SKM-1 treated with dmso at 0.1 percent for 144 hours (cell line): ENCODE data around the gene ACSS1.

Experiments
- DNase-seq: peaks from one replicate; lab custom pipeline; 2025; ENCODE audit not compliant: unreplicated experiment; lab: John Stamatoyannopoulos, UW

The ACSS1 gene

GRCh38 chr20:24996449-24997377, 61.2 kb downstream of the ACSS1 start:
- no peak for DNase-seq

- DNase-seq: no peak
Measured at GRCh38 chr20:24995741-24996448, 62.0 kb downstream of the ACSS1 start.

DNA sequence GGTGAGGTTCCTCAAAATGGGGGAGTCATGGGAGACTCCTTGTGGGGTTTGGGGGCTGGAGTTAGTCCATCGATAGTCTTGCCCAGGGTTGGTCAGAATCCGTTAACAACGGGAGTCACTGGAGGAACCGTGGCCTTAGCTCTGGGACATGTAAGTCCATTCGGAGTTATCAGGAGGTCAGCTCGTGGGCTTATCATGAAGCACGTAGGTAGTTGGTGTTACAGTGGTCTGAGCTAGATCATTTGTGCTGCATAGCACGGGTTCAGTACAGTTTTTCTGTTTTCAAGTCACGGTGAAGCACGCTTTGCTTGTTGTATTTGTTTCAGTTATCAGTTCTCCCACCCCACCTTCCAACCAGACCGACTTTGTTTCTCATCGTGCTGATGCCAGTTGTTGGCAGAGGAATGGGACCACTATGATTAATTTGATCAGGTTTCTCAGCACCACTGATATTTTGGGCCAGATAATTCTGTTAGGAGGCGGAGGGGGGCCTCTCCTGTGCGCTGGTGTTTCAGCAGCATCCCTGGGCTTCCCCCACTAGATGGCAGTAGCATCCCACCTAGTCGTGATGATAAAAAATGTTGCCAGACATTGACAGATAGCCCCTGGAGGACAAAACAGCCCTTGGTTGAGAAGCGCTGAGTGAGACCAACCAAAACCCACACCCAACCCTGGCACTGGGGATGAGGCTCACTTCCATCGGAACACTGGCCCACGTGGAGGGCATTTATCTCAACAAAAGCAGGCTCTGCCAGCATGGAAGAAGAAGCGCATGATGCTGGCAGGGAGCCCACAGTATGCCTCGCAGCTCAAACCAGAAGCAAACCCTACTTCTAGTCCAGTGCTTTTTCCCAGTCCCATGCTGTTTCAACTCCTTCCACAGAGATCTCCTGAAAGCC, 63.2 kb downstream of the ACSS1 start:
- peak; percentile 58 for DNase-seq

- no peak for DNase-seq
Measured at GRCh38 chr20:24994186-24994465, 63.8 kb downstream of the ACSS1 start.

GRCh38 chr20:24993337-24994185, 64.4 kb downstream of the ACSS1 start:
- no peak for DNase-seq

DNA sequence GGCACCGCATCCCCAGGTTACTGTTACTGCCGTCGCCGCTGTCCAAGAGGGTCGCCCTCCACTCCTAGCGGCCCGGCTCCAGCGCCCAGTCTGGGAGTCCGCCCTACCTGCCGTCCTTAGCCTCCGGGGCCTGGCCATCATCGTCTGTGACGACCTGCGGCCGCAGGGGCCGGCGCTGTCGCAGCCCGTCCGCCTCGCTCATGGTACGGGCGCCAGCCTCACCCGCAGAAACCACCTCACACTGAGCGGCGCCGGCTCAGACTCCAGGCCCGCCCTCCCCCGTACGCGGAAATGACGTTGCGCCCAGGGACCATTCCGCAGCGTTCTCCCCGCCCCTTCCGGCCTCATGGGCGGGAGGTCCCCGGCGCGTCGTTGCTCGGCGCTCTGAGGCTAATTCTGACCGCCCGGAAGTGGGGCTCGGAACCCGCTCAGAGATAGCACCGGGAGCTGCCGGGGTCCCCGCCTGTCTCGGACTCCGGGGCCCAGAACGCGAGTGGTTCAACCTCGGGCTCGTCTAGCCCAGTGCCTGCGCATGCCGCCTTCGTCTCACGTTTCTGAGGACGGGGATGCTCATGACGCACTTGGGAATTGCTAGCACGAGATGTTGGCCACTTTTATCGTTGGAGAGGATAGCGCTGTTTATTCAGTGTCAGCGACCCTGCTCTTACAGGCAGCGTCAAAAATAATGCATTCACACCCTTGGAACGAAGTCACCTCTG, 65.3 kb downstream of the ACSS1 start, which contains the start of gene APMAP:
Gene APMAP (minus strand): TSS at position 265 of the 719 bp plus-strand sequence. CDS start 63 bp downstream, at position 202.
- peak; percentile 89 for DNase-seq

GRCh38 chr20:24991897-24992486, 65.9 kb downstream of the ACSS1 start:
- DNase-seq: peak; percentile 20

- no peak for DNase-seq
Measured at GRCh38 chr20:24990810-24991252, 67.1 kb downstream of the ACSS1 start.

GRCh38 chr20:24989162-24989561, 68.8 kb downstream of the ACSS1 start:
- no peak for DNase-seq

DNA sequence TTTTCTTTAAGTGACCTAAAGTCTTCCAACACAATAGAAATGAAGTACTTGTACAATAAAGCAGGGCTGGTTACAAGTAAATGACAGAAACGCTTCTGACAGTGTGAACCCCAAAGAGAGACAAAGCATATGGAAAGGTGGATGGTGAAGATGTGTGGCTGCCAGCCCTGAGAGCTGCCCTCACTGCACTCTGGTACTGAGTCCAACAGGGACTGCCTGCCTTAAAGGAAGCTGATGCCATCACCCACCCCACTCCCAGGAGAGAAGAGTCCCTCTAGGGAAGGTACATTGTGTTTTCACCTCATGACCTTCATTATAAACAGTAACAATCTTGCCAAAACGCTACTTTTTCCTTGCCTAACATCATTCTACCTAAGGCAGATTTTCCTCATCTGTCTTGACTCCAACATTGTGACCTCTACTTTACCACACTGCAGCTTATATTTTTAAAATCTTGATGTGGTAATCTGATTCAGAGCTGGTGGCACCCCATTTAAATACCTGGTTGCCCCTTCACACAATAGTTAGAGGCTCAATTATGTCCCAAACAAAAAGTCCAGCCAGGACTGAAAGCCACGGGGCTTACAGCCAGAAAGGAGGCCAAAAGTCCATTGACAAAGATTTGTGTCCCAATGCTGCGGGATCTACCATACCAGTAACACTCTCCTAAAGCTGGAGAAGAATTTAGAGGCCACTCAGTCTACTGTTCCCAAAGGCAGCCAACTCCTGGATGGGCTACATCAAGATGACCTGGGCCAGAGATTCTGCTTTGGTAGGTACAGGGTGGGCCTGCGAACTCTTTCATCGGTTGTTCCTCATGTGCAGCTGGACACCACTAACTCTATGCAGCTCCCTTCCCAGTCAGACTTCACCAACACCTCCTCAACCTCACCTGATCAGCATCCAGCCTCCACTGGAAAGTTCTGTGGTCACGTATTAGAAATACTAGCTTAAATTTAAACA, 69.8 kb downstream of the ACSS1 start:
- no peak for DNase-seq

DNA sequence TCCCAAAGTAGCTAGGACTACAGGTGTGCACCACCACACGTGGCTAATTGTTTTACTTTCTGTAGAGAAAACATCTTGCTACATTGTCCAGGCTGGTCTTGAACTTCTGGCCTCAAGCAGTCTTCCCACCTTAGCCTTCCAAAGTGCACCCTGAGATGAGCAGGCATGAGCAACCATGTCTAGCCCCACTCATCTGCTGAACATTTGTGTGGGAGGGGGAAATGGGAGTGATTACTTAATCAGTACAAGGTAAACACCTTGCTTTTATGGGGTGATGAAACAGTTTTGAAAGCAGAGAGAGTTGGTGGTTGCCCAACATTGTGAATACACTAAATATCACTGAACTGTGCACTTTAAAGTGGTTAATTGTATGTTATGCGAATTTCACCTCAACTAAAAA, 70.7 kb downstream of the ACSS1 start:
- DNase-seq: no peak

DNA sequence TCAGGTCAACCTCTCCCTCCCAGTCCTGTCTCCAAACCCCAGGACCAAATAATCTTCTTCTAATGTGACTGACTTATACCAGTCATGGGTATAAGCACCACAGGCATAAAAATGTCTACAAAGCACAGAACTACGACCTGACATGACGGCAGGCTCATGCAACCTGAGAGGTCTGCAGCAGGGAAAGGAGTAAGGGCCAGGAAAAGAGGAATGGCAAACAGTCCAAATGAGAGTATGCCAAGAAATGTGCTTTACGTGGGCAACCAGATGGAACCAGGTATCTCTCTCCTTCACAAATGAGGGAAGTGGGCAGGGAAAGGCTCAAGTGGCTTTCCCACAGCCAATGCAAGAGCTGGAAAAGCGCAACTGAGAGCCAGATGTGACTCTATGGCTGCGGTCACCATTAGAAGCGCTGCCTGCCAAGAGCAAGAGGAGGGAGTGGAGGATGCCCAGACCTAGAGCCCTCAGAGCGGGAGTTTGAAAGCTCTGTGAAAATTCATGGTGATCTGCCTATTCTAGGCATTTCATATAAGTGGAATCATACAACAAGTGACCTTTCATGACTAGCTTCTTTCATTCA, 71.4 kb downstream of the ACSS1 start:
- DNase-seq: no peak

DNA sequence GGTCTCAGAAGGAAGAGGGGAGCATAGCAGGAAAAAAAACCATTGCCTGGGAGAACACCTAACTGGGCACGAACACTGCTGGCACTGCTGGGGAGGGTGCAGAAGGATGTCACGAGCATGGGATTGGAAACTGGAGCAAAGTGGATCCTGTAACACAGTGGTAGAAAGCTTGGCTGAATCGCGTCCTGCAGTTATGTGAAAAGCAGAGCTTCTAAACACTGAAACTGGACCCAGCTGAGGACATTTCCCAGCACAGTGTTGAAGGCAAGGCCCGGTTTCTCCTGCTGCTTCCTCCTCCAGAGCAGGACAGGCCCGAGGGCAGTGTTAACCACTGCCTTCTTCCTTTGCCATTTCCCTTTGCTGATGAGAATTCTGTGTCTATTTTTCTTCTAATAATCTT, 72.1 kb downstream of the ACSS1 start:
- no peak for DNase-seq

- peak; percentile 45 for DNase-seq
Measured at GRCh38 chr20:24984961-24985640, 72.8 kb downstream of the ACSS1 start.

GRCh38 chr20:24983896-24984295, 74.0 kb downstream of the ACSS1 start:
- DNase-seq: no peak

DNA sequence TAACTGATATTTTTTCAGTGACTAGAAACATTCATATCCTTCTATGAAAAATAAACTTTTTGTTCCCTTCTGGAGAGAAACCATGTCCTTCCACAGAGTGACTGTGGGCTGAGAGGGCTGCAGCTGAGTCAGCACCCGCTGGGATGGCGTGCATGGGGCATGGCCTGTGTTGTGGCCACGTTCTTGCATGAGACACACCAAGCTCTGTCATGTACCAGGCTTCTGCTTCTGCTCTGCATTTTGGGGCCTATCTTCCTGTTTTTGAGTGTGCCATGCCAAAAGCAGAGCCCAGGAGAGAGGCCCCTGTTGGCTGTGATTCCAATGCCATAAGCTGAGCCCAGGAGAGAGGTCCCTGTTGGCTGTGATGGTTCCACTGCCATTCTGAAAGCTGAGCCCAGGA, 76.1 kb downstream of the ACSS1 start:
- DNase-seq: no peak

DNA sequence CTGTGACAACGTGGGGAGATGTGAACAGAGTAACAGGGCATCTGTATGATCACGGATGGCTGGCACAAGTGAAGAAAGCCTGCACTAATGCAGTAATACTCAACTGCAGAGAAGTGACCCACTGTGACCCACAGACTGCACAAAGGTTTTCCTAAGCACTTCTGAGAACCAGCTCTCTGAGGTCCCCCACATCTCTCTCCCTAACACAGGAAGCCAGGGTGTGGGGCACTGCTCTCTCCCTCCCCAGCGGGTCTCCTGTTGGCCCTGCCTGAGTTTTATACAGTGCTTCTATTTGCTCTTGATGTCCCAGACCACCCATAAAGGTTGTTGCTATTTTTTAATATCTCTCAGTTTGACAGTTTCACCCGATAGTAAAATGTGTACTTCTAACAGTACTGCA, 76.7 kb downstream of the ACSS1 start:
- no peak for DNase-seq
